ENCODE data around the gene OPCML. TPM values are rescaled to one million over a fixed set of nuclear protein-coding genes. Genes with fewer than 3 reads are reported as not detected.

Gene OPCML
- total and polyA plus RNA-seq, 7 experiments from 2014 or later = not detected

DNA sequence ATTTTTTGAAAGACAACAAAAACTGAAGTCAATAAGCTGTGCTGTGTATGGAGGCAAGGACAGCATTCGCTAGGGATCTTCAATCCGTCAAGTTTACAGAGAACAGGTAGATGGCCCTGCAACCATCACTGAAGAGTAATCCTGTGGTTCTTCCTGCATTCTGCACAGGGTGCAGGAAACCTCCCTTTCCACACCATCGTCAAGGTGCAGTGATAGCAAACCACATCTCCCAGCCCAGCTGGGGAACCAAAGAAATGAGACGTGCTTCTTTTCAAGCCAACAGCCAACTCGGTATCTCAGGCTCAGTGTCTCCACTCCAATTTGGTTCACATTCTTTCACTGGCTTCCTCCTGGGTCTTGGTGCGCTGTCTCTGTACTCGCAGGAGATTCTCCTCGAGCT, 814.5 kb downstream of the OPCML start:
- H3K9me3 ChIP-seq (ENCODE audit: control insufficient read depth in 2 of 3, low read length in 3 of 3) = no peaks in the 10 kb centered on the region
- no peak for DNase-seq
- no peaks in the 10 kb centered on the region for H3K36me3 Mint-ChIP-seq
- no peak for ATAC-seq
- ChIA-PET POLR2A (no interaction called here), CTCF (no interaction called here)
- peaks cover 0 to 4% (median 0%) of the 10 kb centered on the region in 5 donors for H3K27me3 Mint-ChIP-seq
- intact Hi-C loops (cut with micrococcal nuclease) = no loop called here
- H3K4me1 ChIP-seq (ENCODE audit: control insufficient read depth in 2 of 2, insufficient read depth in 2 of 2, low read length in 2 of 2) = peaks cover 6 to 16% of the 10 kb centered on the region in 2 donors
- H3K27ac ChIP-seq (ENCODE audit: low read depth, low read length) = no peak overlapping the region
- H3K4me3 ChIP-seq (ENCODE audit: low read length) = no peak overlapping the region
- H3K4me1 Mint-ChIP-seq = peaks cover 12 to 33% (median 21%) of the 10 kb centered on the region in 7 donors
- peaks cover 0 to 3% (median 0%) of the 10 kb centered on the region in 11 donors for H3K9me3 Mint-ChIP-seq
- no peak overlapping the region for H3K27ac Mint-ChIP-seq
- peak overlapping the region in 5 of 10 donors; percentile 3 to 12 (median 7) for H3K4me3 Mint-ChIP-seq
- no peaks in the 10 kb centered on the region for H3K36me3 ChIP-seq (ENCODE audit: control insufficient read depth in 2 of 3, insufficient read depth in 3 of 3, low read length in 3 of 3)
- no peaks in the 10 kb centered on the region for H3K27me3 ChIP-seq (ENCODE audit: control insufficient read depth in 2 of 2, insufficient read depth in 2 of 2, low read length in 2 of 2)

DNA sequence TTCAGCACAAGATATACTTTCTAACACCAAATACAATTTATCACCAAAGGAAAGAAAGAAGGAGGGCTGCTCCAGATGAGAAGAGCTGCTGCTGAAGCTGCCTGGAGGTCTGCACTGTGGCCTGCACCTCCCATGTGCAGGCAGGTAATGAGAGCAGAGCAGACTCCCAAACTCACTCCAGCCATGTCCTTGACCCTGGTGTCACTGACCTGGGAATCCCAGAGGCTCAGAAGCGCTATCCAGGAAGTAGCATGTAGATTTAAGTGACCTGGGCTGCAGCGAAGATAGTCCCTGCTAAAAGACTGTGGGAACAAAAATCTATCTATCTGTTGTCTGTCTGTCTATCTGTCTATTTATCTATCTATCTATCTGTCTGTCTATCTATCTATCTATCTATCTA, 816.3 kb downstream of the OPCML start:
- Mint-ChIP-seq H3K27ac (no peak overlapping the region), H3K27me3 (no peaks in the 10 kb centered on the region), H3K36me3 (no peaks in the 10 kb centered on the region), H3K4me1 (peaks cover 12 to 30% (median 18%) of the 10 kb centered on the region in 7 donors), H3K4me3 (no peak overlapping the region), H3K9me3 (peaks cover 0 to 3% (median 0%) of the 10 kb centered on the region in 11 donors)
- ATAC-seq (no peak), DNase-seq (no peak)
- no peaks in the 10 kb centered on the region for H3K27me3 ChIP-seq (ENCODE audit: control insufficient read depth in 2 of 2, insufficient read depth in 2 of 2, low read length in 2 of 2)
- H3K9me3 ChIP-seq (ENCODE audit: control insufficient read depth in 2 of 3, low read length in 3 of 3) = no peaks in the 10 kb centered on the region
- ChIA-PET CTCF (no interaction called here), POLR2A (no interaction called here)
- no peaks in the 10 kb centered on the region for H3K36me3 ChIP-seq (ENCODE audit: control insufficient read depth in 2 of 3, insufficient read depth in 3 of 3, low read length in 3 of 3)
- H3K4me1 ChIP-seq (ENCODE audit: control insufficient read depth in 2 of 2, insufficient read depth in 2 of 2, low read length in 2 of 2) = peaks cover 6 to 16% of the 10 kb centered on the region in 2 donors
- intact Hi-C loops (cut with micrococcal nuclease) = no loop called here
- no peak overlapping the region for H3K27ac ChIP-seq (ENCODE audit: low read depth, low read length)
- no peak overlapping the region for H3K4me3 ChIP-seq (ENCODE audit: low read length)

DNA sequence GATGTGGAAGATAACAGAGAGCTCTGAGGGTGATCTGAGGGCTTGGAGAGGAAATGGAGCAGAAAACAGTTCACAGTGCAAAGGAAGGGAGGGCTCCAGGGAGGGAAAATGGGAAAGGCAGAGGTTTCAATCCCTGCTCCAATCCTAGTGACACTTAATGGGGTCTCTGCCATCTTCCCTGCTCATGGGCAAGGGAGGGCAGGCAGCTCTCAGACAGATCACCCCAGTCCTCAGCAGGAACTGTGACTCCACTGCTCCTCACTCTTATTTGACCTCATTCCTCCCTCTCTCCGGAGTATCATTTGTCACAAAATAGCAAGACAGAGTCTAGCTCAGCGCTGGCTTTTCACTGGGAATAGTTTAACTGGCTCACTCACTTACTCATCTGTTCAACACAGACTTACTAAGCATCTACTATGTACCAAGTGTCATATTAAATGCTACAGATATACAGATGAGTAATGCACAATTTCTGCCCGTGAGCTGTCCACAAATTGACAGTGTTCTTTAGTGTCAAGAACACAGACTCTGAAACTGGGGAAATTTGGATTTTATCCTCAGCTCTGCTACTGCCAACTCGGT, 817.4 kb downstream of the OPCML start:
- H3K9me3 Mint-ChIP-seq = peaks cover 0 to 3% (median 0%) of the 10 kb centered on the region in 11 donors
- Histone ChIP-seq H3K4me1 (ENCODE audit: control insufficient read depth in 2 of 2, insufficient read depth in 2 of 2, low read length in 2 of 2) (peaks cover 6 to 12% of the 10 kb centered on the region in 2 donors), H3K27me3 (ENCODE audit: control insufficient read depth in 2 of 2, insufficient read depth in 2 of 2, low read length in 2 of 2) (no peaks in the 10 kb centered on the region), H3K4me3 (ENCODE audit: low read length) (no peak overlapping the region), H3K36me3 (ENCODE audit: control insufficient read depth in 2 of 3, insufficient read depth in 3 of 3, low read length in 3 of 3) (no peaks in the 10 kb centered on the region), H3K27ac (ENCODE audit: low read depth, low read length) (no peak overlapping the region), H3K9me3 (ENCODE audit: control insufficient read depth in 2 of 3, low read length in 3 of 3) (no peaks in the 10 kb centered on the region)
- no peaks in the 10 kb centered on the region for H3K36me3 Mint-ChIP-seq
- H3K4me3 Mint-ChIP-seq = no peak overlapping the region
- ChIA-PET CTCF (no interaction called here), POLR2A (no interaction called here)
- DNase-seq (no peak), ATAC-seq (no peak)
- no peaks in the 10 kb centered on the region for H3K27me3 Mint-ChIP-seq
- H3K4me1 Mint-ChIP-seq = peaks cover 12 to 24% (median 17%) of the 10 kb centered on the region in 7 donors
- intact Hi-C loops (cut with micrococcal nuclease) = no loop called here
- no peak overlapping the region for H3K27ac Mint-ChIP-seq

DNA sequence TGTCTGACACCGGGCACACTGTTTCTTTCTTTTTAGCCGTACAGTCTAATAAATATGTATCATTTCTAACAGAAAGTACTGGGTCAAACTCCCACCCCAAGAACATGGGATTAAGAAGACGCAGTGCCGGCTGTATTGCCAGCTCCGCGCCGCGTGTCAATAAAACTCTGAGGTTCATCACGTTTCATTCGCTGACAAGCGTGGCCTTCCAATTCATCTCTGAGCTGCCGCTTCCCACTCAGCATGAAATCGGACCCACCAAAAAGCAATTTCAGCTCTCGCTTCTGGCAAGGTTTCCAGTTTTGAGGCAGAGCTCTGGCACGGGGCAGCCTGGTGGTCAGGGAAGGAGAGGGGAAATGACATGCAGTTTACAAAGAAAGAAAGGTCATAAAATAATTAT, 819.8 kb downstream of the OPCML start:
- H3K4me3 Mint-ChIP-seq = no peak overlapping the region
- no peak overlapping the region for H3K27ac ChIP-seq (ENCODE audit: low read depth, low read length)
- ChIA-PET POLR2A (no interaction called here), CTCF (no interaction called here)
- H3K36me3 Mint-ChIP-seq = no peaks in the 10 kb centered on the region
- H3K4me1 Mint-ChIP-seq = peaks cover 0 to 2% (median 0%) of the 10 kb centered on the region in 7 donors
- no peaks in the 10 kb centered on the region for H3K4me1 ChIP-seq (ENCODE audit: control insufficient read depth in 2 of 2, insufficient read depth in 2 of 2, low read length in 2 of 2)
- H3K27me3 ChIP-seq (ENCODE audit: control insufficient read depth in 2 of 2, insufficient read depth in 2 of 2, low read length in 2 of 2) = no peaks in the 10 kb centered on the region
- no peaks in the 10 kb centered on the region for H3K9me3 ChIP-seq (ENCODE audit: control insufficient read depth in 2 of 3, low read length in 3 of 3)
- no peak overlapping the region for H3K27ac Mint-ChIP-seq
- DNase-seq = no peak
- no peaks in the 10 kb centered on the region for H3K27me3 Mint-ChIP-seq
- no peak overlapping the region for H3K4me3 ChIP-seq (ENCODE audit: low read length)
- H3K9me3 Mint-ChIP-seq = peaks cover 0 to 3% (median 0%) of the 10 kb centered on the region in 11 donors
- intact Hi-C loops (cut with micrococcal nuclease) = no loop called here
- ATAC-seq = no peak
- no peaks in the 10 kb centered on the region for H3K36me3 ChIP-seq (ENCODE audit: control insufficient read depth in 2 of 3, insufficient read depth in 3 of 3, low read length in 3 of 3)

DNA sequence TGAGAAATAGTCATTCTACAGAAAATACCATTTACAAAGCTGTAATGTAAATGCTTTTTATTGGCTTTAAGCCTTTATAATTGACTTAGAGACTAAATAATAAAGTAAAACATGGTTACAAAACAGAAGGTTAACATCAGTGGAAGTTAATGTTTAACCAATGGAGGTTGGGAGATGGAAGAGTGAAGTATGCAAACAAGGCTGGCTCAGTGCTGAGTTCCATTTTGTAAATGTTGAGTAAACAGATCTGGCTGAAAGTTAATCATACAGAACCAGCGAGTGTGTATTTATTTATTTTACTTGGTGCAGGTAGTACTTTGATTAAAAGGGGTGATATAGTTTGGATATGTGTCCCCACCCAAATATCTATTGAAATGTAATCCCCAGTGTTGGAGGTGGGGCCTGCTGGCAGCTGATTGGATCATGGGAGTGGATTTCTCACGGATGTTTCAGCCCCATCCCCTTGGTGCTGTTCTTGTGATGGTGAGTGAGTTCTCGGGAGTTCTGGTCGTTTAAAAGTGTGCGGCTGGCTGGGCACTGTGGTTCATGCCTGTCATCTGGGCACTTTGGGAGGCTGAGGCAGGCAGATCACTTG, 827.4 kb downstream of the OPCML start:
- H3K4me3 ChIP-seq (ENCODE audit: low read length) = no peak overlapping the region
- no peaks in the 10 kb centered on the region for H3K36me3 Mint-ChIP-seq
- no peak overlapping the region for H3K27ac ChIP-seq (ENCODE audit: low read depth, low read length)
- no peaks in the 10 kb centered on the region for H3K9me3 ChIP-seq (ENCODE audit: control insufficient read depth in 2 of 3, low read length in 3 of 3)
- H3K4me1 ChIP-seq (ENCODE audit: control insufficient read depth in 2 of 2, insufficient read depth in 2 of 2, low read length in 2 of 2) = no peaks in the 10 kb centered on the region
- H3K9me3 Mint-ChIP-seq = peaks cover 5 to 38% (median 15%) of the 10 kb centered on the region in 11 donors
- H3K4me1 Mint-ChIP-seq = no peaks in the 10 kb centered on the region
- POLR2A ChIA-PET = no interaction called here
- peaks cover 0 to 4% (median 3%) of the 10 kb centered on the region in 5 donors for H3K27me3 Mint-ChIP-seq
- CTCF ChIA-PET = no interaction called here
- no peaks in the 10 kb centered on the region for H3K27me3 ChIP-seq (ENCODE audit: control insufficient read depth in 2 of 2, insufficient read depth in 2 of 2, low read length in 2 of 2)
- intact Hi-C loops (cut with micrococcal nuclease) = no loop called here
- DNase-seq (no peak), ATAC-seq (no peak)
- H3K27ac Mint-ChIP-seq = no peak overlapping the region
- no peak overlapping the region for H3K4me3 Mint-ChIP-seq
- no peaks in the 10 kb centered on the region for H3K36me3 ChIP-seq (ENCODE audit: control insufficient read depth in 2 of 3, insufficient read depth in 3 of 3, low read length in 3 of 3)

DNA sequence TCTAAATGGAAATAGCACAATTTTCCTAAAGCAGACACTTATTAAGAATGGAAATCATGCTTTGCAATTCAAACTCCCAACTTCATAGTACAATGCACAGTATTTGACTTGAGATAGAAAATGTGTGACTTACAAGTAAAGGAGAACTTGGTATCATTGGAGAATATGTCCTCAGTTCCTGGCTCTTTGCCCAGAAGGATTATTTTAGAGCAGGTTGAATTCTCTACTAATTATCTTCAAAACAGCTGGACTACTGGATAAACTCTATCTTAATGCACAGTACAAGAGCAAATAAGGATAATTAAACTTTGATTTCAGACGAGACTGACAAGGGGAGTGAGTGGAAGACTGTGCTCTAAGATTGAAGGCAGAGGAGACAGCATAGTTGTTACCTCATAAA, 839.4 kb downstream of the OPCML start:
- Histone ChIP-seq H3K4me1 (ENCODE audit: control insufficient read depth in 2 of 2, insufficient read depth in 2 of 2, low read length in 2 of 2) (no peaks in the 10 kb centered on the region), H3K36me3 (ENCODE audit: control insufficient read depth in 2 of 3, insufficient read depth in 3 of 3, low read length in 3 of 3) (no peaks in the 10 kb centered on the region), H3K27ac (ENCODE audit: low read depth, low read length) (no peak overlapping the region), H3K4me3 (ENCODE audit: low read length) (no peak overlapping the region), H3K27me3 (ENCODE audit: control insufficient read depth in 2 of 2, insufficient read depth in 2 of 2, low read length in 2 of 2) (no peaks in the 10 kb centered on the region), H3K9me3 (ENCODE audit: control insufficient read depth in 2 of 3, low read length in 3 of 3) (no peaks in the 10 kb centered on the region)
- ATAC-seq (no peak), DNase-seq (no peak)
- Mint-ChIP-seq H3K27me3 (peaks cover 0 to 4% (median 0%) of the 10 kb centered on the region in 5 donors), H3K4me3 (no peak overlapping the region), H3K4me1 (no peaks in the 10 kb centered on the region), H3K9me3 (peaks cover 0 to 11% (median 1%) of the 10 kb centered on the region in 11 donors), H3K36me3 (no peaks in the 10 kb centered on the region), H3K27ac (no peak overlapping the region)
- intact Hi-C loops (cut with micrococcal nuclease) = no loop called here
- ChIA-PET CTCF (no interaction called here), POLR2A (no interaction called here)

Data from naive thymus-derived CD4-positive, alpha-beta T cell (primary cell).